Dendritic cell treated with granulocyte-macrophage colony-stimulating factor and Interleukin-4, amounts not matched to agents 40 ng/mL and 50 ng/mL, for 4 days (primary cell): ENCODE data around the gene ST3GAL4.

ENCODE experiments used
- H3K27ac Mint-ChIP-seq: one replicate; pipeline ENCODE4 v1.8.0; 2022; ENCODE audit warnings: mild to moderate bottlenecking, mixed read lengths
- H3K27me3 Mint-ChIP-seq: one replicate; pipeline ENCODE4 v1.8.0; 2022; ENCODE audit warnings: mild to moderate bottlenecking, mixed read lengths
- H3K36me3 Mint-ChIP-seq: one replicate; pipeline ENCODE4 v1.8.0; 2022; ENCODE audit warnings: low read depth, mixed read lengths
- H3K4me1 Mint-ChIP-seq: one replicate; pipeline ENCODE4 v1.8.0; 2022; ENCODE audit warnings: low read depth, mixed read lengths
- H3K4me3 Mint-ChIP-seq: one replicate; pipeline ENCODE4 v1.8.0; 2022; ENCODE audit warnings: mild to moderate bottlenecking, moderate library complexity, mixed read lengths
- H3K9me3 Mint-ChIP-seq: one replicate; pipeline ENCODE4 v1.8.0; 2022; ENCODE audit warnings: mixed read lengths
- intact Hi-C: fragments of 100-400 bp; cut with micrococcal nuclease; formaldehyde crosslinking; loops from one replicate; pipeline ENCODE4 v1.15.0; 2022

The ST3GAL4 gene

GRCh38 chr11:126421271-126421671 lies 65.8 kb downstream of the ST3GAL4 start:
- Mint-ChIP-seq H3K9me3 (no peaks in the 10 kb centered on the region), H3K4me3 (no peak overlapping the region), H3K4me1 (peaks cover 54% of the 10 kb centered on the region), H3K27me3 (no peaks in the 10 kb centered on the region), H3K27ac (peak overlapping the region; percentile 88), H3K36me3 (peaks cover 1% of the 10 kb centered on the region)
- intact Hi-C loops, result loop anchor here (2.0 kb wide), 1 partner anchor 64 kb away; no protein-coding TSS in a partner anchor

DNA sequence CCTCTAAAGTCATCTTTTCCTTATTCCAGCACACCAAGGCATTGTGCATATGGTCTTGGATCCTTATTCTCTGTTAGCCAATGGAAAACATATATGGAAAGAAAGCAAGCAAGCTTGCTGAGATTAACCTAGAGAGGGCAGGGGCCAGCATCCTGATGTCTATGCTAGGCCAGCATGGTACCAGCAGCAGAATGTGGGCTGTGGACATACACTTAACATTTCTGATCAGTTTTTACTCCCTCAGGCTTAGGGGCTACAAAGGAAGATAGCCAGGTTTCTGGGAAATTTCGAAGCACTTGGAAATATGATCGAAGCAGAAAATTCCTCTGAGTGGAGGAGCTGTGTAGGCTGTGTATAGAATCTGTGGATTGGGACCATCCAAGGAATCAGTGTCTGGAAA lies 67.0 kb downstream of the ST3GAL4 start:
- H3K4me3 Mint-ChIP-seq, result no peak overlapping the region
- H3K27ac Mint-ChIP-seq, result no peak overlapping the region
- H3K4me1 Mint-ChIP-seq, result peaks cover 47% of the 10 kb centered on the region
- H3K36me3 Mint-ChIP-seq, result no peaks in the 10 kb centered on the region
- no peaks in the 10 kb centered on the region for H3K9me3 Mint-ChIP-seq
- no peaks in the 10 kb centered on the region for H3K27me3 Mint-ChIP-seq
- intact Hi-C loops, result no loop called here

DNA sequence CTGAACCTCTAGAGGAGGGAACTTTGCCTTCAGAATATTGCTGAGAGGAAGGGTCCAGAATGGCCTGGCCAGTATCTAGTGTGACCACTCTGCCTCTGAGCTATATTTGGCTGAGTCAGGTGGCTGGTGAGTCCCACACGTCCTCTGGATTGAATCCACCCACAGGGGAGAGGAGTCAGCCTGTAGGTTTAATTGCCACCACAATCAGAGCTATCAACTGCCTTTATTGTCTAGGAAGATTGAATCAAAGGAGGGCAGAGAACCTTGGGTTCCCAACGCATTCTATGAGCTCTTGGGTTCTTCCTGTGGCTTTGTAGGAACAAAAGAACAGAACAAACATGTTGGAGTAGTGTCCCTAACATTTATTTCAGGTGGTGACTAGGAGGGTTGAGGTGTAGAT lies 67.7 kb downstream of the ST3GAL4 start:
- no peaks in the 10 kb centered on the region for H3K27me3 Mint-ChIP-seq
- no peaks in the 10 kb centered on the region for H3K36me3 Mint-ChIP-seq
- H3K9me3 Mint-ChIP-seq, result no peaks in the 10 kb centered on the region
- no peak overlapping the region for H3K27ac Mint-ChIP-seq
- intact Hi-C loops, result no loop called here
- H3K4me1 Mint-ChIP-seq, result peaks cover 44% of the 10 kb centered on the region
- no peak overlapping the region for H3K4me3 Mint-ChIP-seq

- Mint-ChIP-seq H3K4me3 (no peak overlapping the region), H3K9me3 (no peaks in the 10 kb centered on the region), H3K4me1 (peaks cover 38% of the 10 kb centered on the region), H3K27ac (peak overlapping the region; percentile 3), H3K36me3 (no peaks in the 10 kb centered on the region), H3K27me3 (no peaks in the 10 kb centered on the region)
- intact Hi-C loops, result no loop called here
These were observed 68.3 kb downstream of the ST3GAL4 start for GRCh38 chr11:126423743-126424142.

GRCh38 chr11:126424471-126425039 lies 69.1 kb downstream of the ST3GAL4 start:
- H3K27me3 Mint-ChIP-seq, result no peaks in the 10 kb centered on the region
- intact Hi-C loops, result no loop called here
- no peaks in the 10 kb centered on the region for H3K36me3 Mint-ChIP-seq
- H3K4me3 Mint-ChIP-seq, result no peak overlapping the region
- peak overlapping the region; percentile 16 for H3K27ac Mint-ChIP-seq
- no peaks in the 10 kb centered on the region for H3K9me3 Mint-ChIP-seq
- peaks cover 38% of the 10 kb centered on the region for H3K4me1 Mint-ChIP-seq

DNA sequence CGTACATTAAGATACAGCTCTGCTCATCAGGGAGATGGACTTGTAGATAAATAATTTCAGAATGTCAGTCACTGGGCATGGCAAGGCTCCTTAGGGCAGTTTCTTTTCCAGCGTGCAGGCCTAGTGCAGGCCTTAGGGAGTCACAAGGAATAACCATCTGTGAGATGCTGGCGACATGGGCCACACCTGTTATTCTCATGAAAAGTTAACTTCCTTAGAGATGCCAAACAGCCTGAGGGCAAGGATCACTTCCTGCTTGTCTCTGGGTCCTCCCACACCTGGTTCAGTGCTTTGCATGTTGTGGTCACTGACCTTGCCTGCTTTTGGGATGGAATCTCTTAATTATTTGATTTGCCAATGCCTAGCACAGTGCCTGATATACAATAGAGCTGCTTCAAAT lies 70.6 kb downstream of the ST3GAL4 start:
- no peak overlapping the region for H3K4me3 Mint-ChIP-seq
- no peaks in the 10 kb centered on the region for H3K36me3 Mint-ChIP-seq
- peaks cover 30% of the 10 kb centered on the region for H3K4me1 Mint-ChIP-seq
- no peaks in the 10 kb centered on the region for H3K27me3 Mint-ChIP-seq
- H3K27ac Mint-ChIP-seq, result no peak overlapping the region
- intact Hi-C loops, result no loop called here
- no peaks in the 10 kb centered on the region for H3K9me3 Mint-ChIP-seq

DNA sequence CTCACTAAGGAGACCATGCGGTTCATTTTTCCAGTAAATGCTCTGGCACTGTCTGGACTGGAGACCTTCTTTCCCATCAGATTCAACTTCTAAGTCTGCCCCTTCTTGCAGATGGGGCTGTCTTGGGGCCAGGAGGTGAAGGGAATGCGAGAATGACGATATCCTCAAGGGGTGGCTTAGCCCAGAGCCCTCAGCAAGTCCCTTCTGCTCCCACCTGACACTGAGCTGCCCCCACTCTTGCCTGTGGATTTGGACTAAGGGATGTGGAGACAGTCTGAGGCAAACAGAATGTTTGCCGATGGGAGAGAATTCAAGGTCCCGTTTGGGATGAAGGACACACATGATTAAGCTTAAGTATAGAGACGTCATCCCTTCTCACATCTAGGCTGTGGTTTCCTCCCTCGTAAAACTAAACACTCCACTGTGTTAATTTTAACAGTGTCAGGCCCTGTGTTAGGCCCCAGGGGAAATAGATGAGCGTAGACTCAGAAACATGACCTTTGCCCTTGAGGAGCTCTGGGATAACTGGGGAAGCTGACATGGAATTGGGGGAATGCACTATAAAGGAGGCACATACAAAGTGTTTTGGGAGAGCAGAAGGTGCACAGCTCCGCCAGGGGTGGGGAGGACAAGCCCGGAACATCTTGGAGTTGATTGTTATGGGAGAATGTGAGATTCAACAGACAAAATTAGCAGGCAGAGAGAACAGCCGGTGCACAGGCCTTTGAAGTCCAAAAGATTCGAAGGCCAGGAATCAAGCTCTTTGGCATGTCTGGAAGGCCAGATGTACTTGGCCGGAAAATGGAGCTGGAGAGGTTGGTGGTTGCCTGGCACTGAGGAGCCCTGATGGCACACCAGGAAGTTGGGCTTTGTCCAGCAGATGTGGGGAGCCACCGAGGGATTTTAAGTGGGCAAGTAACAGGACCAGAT lies 71.6 kb downstream of the ST3GAL4 start:
- intact Hi-C loops, result no loop called here
- Mint-ChIP-seq H3K36me3 (no peaks in the 10 kb centered on the region), H3K4me1 (peaks cover 21% of the 10 kb centered on the region), H3K9me3 (no peaks in the 10 kb centered on the region), H3K4me3 (no peak overlapping the region), H3K27me3 (no peaks in the 10 kb centered on the region), H3K27ac (peak overlapping the region; percentile 25)

DNA sequence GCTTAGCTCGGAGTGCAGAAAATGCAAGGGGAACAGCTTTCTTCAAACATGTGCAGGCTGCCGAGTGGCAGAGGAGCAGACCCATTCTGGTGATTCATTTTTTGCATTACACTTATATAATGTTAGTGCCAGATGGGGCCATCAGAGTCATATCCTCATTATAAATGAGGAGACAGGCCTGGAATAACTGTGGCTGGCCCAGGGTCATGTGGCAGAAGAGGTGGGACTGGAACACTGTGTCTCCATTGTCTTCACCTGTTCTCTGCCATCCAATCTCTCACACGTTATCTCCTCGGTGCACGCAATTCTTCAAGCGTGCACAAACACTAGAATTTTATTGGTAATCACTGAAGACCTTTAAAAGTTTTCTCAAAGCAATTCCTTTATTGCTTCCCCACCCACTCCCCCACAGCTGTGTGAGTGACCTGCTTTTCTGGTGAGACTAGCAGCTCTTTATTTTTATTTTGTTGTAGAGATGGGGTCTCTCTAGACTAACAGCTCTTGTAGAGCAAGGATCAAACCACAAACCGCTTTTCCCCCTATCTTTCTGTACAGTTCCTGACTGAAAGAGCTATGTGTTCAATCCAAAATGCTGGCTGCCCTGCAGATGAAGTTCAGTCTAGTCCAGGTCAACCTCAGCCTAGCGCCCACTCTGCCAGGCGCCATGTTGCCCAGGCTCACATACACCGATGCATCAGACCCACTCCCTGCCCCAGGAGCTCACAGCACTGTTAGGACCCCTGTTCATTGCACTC lies 75.3 kb downstream of the ST3GAL4 start:
- H3K27ac Mint-ChIP-seq, result no peak overlapping the region
- H3K4me3 Mint-ChIP-seq, result no peak overlapping the region
- no peaks in the 10 kb centered on the region for H3K9me3 Mint-ChIP-seq
- no peaks in the 10 kb centered on the region for H3K27me3 Mint-ChIP-seq
- intact Hi-C loops, result no loop called here
- no peaks in the 10 kb centered on the region for H3K36me3 Mint-ChIP-seq
- peaks cover 26% of the 10 kb centered on the region for H3K4me1 Mint-ChIP-seq

DNA sequence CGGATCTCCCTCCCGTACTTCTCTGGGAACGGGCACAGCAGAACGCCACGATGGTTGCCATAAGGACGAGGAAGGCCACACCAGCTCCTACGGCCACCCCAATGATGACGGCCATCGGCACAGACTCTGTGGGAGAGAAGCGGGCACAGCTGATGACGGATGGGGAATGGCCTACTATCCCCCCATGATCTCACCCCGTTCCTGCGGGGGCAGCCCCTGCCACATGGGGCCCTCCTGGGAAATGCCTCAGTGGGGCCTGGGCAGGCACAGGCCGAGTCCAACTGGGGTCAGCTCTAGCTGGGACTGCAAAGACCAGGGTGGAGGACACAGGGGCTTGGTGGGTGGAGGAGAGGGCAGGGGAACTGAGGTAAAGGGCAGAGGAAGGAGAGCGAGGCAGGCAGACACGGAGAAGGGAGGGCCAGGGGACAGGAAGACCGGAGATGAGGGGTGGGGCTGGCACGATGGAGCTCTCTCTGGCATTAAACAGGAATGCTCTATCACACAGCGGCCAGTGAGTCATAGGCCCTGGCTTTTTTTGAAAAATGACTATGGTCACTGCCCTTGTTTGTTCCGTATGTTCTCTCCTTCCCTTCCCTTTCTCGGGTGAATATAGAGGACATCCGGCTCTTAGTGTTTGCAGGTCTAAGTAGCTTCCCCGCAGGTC lies 76.0 kb downstream of the ST3GAL4 start:
- Mint-ChIP-seq H3K27me3 (no peaks in the 10 kb centered on the region), H3K27ac (no peak overlapping the region), H3K4me3 (no peak overlapping the region), H3K4me1 (peaks cover 26% of the 10 kb centered on the region), H3K9me3 (no peaks in the 10 kb centered on the region), H3K36me3 (no peaks in the 10 kb centered on the region)
- intact Hi-C loops, result no loop called here

GRCh38 chr11:126432065-126432461 lies 76.6 kb downstream of the ST3GAL4 start:
- Mint-ChIP-seq H3K27me3 (no peaks in the 10 kb centered on the region), H3K9me3 (no peaks in the 10 kb centered on the region), H3K27ac (no peak overlapping the region), H3K4me3 (no peak overlapping the region), H3K4me1 (peaks cover 24% of the 10 kb centered on the region), H3K36me3 (no peaks in the 10 kb centered on the region)
- intact Hi-C loops, result no loop called here

DNA sequence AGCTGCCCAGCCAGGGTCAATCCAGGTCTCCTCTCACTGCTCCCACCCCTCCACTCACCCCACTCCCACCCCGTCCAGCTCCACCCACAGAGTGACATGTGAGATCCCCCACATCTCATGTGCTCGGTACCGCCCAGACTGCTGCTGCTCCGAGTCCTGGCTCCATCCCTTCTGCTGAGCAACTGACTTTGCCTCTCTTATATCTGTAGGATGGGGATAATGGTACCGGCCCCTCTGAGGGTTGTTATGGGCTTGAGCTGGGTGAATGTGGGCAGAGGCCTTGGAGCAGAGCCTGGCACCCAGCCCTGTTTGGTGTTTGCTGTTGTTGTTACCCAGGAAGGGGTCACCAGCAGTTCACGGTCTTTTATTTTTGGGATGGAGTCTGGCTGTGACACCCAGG lies 77.0 kb downstream of the ST3GAL4 start:
- Mint-ChIP-seq H3K36me3 (no peaks in the 10 kb centered on the region), H3K27ac (no peak overlapping the region), H3K9me3 (no peaks in the 10 kb centered on the region), H3K4me1 (peaks cover 20% of the 10 kb centered on the region), H3K27me3 (no peaks in the 10 kb centered on the region), H3K4me3 (no peak overlapping the region)
- intact Hi-C loops, result no loop called here

GRCh38 chr11:126433244-126433846 lies 77.9 kb downstream of the ST3GAL4 start:
- Mint-ChIP-seq H3K27ac (no peak overlapping the region), H3K4me1 (peaks cover 19% of the 10 kb centered on the region), H3K36me3 (no peaks in the 10 kb centered on the region), H3K27me3 (no peaks in the 10 kb centered on the region), H3K4me3 (no peak overlapping the region), H3K9me3 (no peaks in the 10 kb centered on the region)
- intact Hi-C loops, result no loop called here
